Neuronal stem cell (in vitro differentiated cells): ENCODE measurements around the gene ATL2.

Source experiments
- DNase-seq: peaks from one replicate; pipeline ENCODE4 v3.0.0-alpha.2; 2013; ENCODE audit warnings: low spot score
- H2AFZ ChIP-seq: one replicate; pipeline ENCODE4 v1.6.1; 2013; ENCODE audit warnings: mild to moderate bottlenecking, low read length, inconsistent platforms
- H2AK5ac ChIP-seq: 2 replicates; pipeline ENCODE4 v1.6.1; 2013; ENCODE audit warnings: low read depth, mild to moderate bottlenecking, inconsistent platforms, low read length, moderate library complexity, mixed read lengths
- H2BK120ac ChIP-seq: 2 replicates; pipeline ENCODE4 v1.6.1; 2013; ENCODE audit warnings: low read depth, mild to moderate bottlenecking, inconsistent platforms, low read length, moderate library complexity, mixed read lengths
- H2BK12ac ChIP-seq: one replicate; pipeline ENCODE4 v1.6.1; 2013; ENCODE audit warnings: low read length, inconsistent platforms
- H2BK15ac ChIP-seq: 2 replicates; pipeline ENCODE4 v1.6.1; 2013; ENCODE audit warnings: mild to moderate bottlenecking, low read length, inconsistent platforms, mixed read lengths
- H2BK5ac ChIP-seq: one replicate; pipeline ENCODE4 v1.6.1; 2013; ENCODE audit warnings: inconsistent platforms, mild to moderate bottlenecking, low read length, moderate library complexity
- H3K14ac ChIP-seq: one replicate; pipeline ENCODE4 v1.6.1; 2013; ENCODE audit warnings: low read length, inconsistent platforms
- H3K18ac ChIP-seq: 2 replicates; pipeline ENCODE4 v1.6.1; 2013; ENCODE audit warnings: low read length, inconsistent platforms
- H3K23ac ChIP-seq: 2 replicates; pipeline ENCODE4 v1.6.1; 2013; ENCODE audit warnings: low read depth, mild to moderate bottlenecking, mixed read lengths, low read length, inconsistent platforms; ENCODE audit not compliant: poor library complexity
- H3K27ac ChIP-seq: replicated peaks from 3 replicates; pipeline ENCODE4 v1.5.1; 2013; ENCODE audit warnings: low read length, inconsistent platforms
- H3K27me3 ChIP-seq, 3 experiments: 2 replicates each; pipeline ENCODE4 v1.6.1; 2013; ENCODE audit warnings: low read length in 3 of 3, mild to moderate bottlenecking in 2 of 3, inconsistent platforms in 1 of 3, low read depth in 1 of 3, mixed read lengths in 1 of 3, moderate library complexity in 1 of 3; ENCODE audit not compliant: control insufficient read depth in 3 of 3, insufficient read depth in 3 of 3
- H3K36me3 ChIP-seq, 2 donors: replicated peaks in 1 of 2; 2 replicates each; pipeline ENCODE4 v1.6.1; 2013; ENCODE audit warnings: low read length in 2 of 2; ENCODE audit not compliant: control insufficient read depth in 2 of 2, insufficient read depth in 2 of 2
- H3K4ac ChIP-seq: 2 replicates; pipeline ENCODE4 v1.6.1; 2013; ENCODE audit warnings: inconsistent platforms, mild to moderate bottlenecking, low read length, moderate library complexity
- H3K4me1 ChIP-seq, 2 donors: 1 replicate in 1 of 2; 2 replicates in 1 of 2; pipeline ENCODE4 v1.6.1; 2013; ENCODE audit warnings: low read length in 2 of 2, low read depth in 1 of 2; ENCODE audit not compliant: control insufficient read depth in 2 of 2, insufficient read depth in 1 of 2
- H3K4me2 ChIP-seq: one replicate; pipeline ENCODE4 v1.6.1; 2013; ENCODE audit warnings: mild to moderate bottlenecking, low read length, inconsistent platforms; ENCODE audit not compliant: insufficient read depth, poor library complexity, severe bottlenecking
- H3K4me3 ChIP-seq, 2 donors: 2 replicates each; pipeline ENCODE4 v1.5.1; 2013; ENCODE audit warnings: low read length in 2 of 2, mild to moderate bottlenecking in 2 of 2, inconsistent platforms in 1 of 2, moderate library complexity in 1 of 2
- H3K79me1 ChIP-seq: one replicate; pipeline ENCODE4 v1.6.1; 2013; ENCODE audit warnings: low read depth, mild to moderate bottlenecking, inconsistent platforms, low read length, moderate library complexity
- H3K9ac ChIP-seq: one replicate; pipeline ENCODE4 v1.6.1; 2013; ENCODE audit warnings: mild to moderate bottlenecking, low read depth, low read length, inconsistent platforms; ENCODE audit not compliant: poor library complexity
- H3K9me3 ChIP-seq, 2 donors: replicated peaks in 1 of 2; 2 replicates each; pipeline versions ENCODE3 to v1.6.1; 2013; ENCODE audit warnings: low read length in 2 of 2, mild to moderate bottlenecking in 2 of 2, inconsistent platforms in 1 of 2, low read depth in 1 of 2, mixed read lengths in 1 of 2, moderate library complexity in 1 of 2; ENCODE audit not compliant: control insufficient read depth in 2 of 2, insufficient read depth in 1 of 2
- H4K8ac ChIP-seq: one replicate; pipeline ENCODE4 v1.6.1; 2013; ENCODE audit warnings: low read depth, mild to moderate bottlenecking, inconsistent platforms, low read length, moderate library complexity
- H4K91ac ChIP-seq: one replicate; pipeline ENCODE4 v1.6.1; 2013; ENCODE audit warnings: low read length, low read depth, mild to moderate bottlenecking, inconsistent platforms; ENCODE audit not compliant: poor library complexity
- WGBS, 2 donors: extraction: QIAGEN DNeasy Blood & Tissue Kit; methylation state at CpG; one replicate each; pipeline ENCODE4 v1.1.7; 2013; ENCODE audit warnings: missing lambda C conversion rate in 2 of 2, mixed read lengths in 1 of 2; ENCODE audit not compliant: insufficient read length in 2 of 2, insufficient replicate concordance in 1 of 2; ENCODE audit errors: extremely low coverage in 2 of 2; 5-methylcytosine and 5-hydroxymethylcytosine counted together

Gene ATL2

GRCh38 chr2:38362232-38362631, 14.8 kb downstream of the ATL2 start:
- Histone ChIP-seq H2AK5ac (no peak overlapping the region), H3K18ac (no peak overlapping the region), H2BK12ac (no peak overlapping the region), H3K9me3 (no peaks in the 10 kb centered on the region), H2AFZ (no peak overlapping the region), H4K91ac (no peak overlapping the region), H3K27me3 (no peaks in the 10 kb centered on the region), H2BK120ac (no peak overlapping the region), H3K4me2 (no peak overlapping the region), H3K36me3 (peaks cover 0 to 14% of the 10 kb centered on the region in 2 donors), H3K9ac (no peak overlapping the region), H3K14ac (no peak overlapping the region), H3K23ac (no peak overlapping the region), H4K8ac (no peak overlapping the region), H2BK15ac (no peak overlapping the region), H3K4me3 (no peak overlapping the region), H3K4ac (no peak overlapping the region), H3K27ac (no peak overlapping the region), H2BK5ac (no peak overlapping the region), H3K4me1 (no peaks in the 10 kb centered on the region), H3K79me1 (peaks cover 4% of the 10 kb centered on the region)
- no CpG with 5 or more reads among the region's 2 CpGs for WGBS, 2 donors
- DNase-seq: no peak

DNA sequence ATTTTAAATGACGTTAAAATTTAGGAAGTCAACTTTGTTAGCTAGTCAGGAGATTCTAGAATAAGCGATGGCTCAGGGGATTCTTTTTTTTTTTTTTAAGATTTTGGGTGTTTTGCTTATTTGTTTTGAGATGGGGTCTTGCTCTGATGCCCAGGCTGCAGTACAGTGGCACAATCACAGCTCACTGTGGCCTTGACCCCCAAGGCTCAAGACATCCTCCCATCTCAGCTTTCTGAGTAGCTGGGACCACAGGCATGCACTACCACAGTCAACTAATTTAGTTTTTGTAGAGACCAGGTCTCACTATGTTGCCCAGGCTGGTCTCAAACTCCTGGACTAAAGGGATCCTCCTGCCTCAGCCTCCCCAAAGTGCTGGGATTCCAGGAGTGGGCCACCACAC, 16.9 kb downstream of the ATL2 start:
- WGBS, 2 donors: 100% methylated on average over 1 of the region's 2 CpGs; no CpG with 5 or more reads in 1 of the 2 donors
- Histone ChIP-seq H2BK15ac (no peak overlapping the region), H3K27ac (no peak overlapping the region), H4K91ac (no peak overlapping the region), H3K27me3 (no peaks in the 10 kb centered on the region), H3K4me2 (no peak overlapping the region), H2BK120ac (no peak overlapping the region), H3K4me3 (no peak overlapping the region), H3K36me3 (peaks cover 0 to 25% of the 10 kb centered on the region in 2 donors), H3K4me1 (no peaks in the 10 kb centered on the region), H3K4ac (no peak overlapping the region), H3K14ac (no peak overlapping the region), H3K9ac (no peak overlapping the region), H3K9me3 (peaks cover 0 to 4% of the 10 kb centered on the region in 2 donors), H4K8ac (no peak overlapping the region), H2BK5ac (no peak overlapping the region), H3K18ac (no peak overlapping the region), H3K79me1 (peaks cover 4% of the 10 kb centered on the region), H2AK5ac (no peak overlapping the region), H2AFZ (no peak overlapping the region), H3K23ac (no peak overlapping the region), H2BK12ac (no peak overlapping the region)
- DNase-seq: no peak

DNA sequence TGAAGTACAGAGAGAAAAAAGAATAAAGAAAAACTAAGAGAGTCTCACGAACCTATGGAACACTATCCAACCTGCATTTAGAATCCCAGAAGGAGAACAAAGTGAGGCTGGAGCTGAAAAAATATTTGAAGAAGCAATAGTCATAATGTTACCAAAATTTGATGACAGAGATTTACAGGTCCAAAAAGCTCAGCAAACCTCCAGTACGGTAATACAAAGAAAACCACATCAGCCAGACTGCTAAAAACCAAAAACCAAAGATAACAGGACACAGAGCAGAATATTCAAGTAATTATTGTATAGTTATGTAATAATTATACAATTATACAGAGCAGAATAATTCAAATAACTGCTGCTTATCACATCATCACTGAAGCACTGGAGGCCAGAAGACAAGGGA, 23.7 kb downstream of the ATL2 start:
- no peak overlapping the region for H3K4ac ChIP-seq
- peaks cover 0 to 16% of the 10 kb centered on the region in 2 donors for H3K9me3 ChIP-seq
- H4K8ac ChIP-seq: no peak overlapping the region
- peaks cover 0 to 44% of the 10 kb centered on the region in 2 donors for H3K36me3 ChIP-seq
- no peaks in the 10 kb centered on the region for H3K4me1 ChIP-seq
- no peak overlapping the region for H3K9ac ChIP-seq
- H3K4me3 ChIP-seq: no peak overlapping the region
- no peak overlapping the region for H2BK12ac ChIP-seq
- H3K18ac ChIP-seq: no peak overlapping the region
- no peak overlapping the region for H2AFZ ChIP-seq
- no peak for DNase-seq
- WGBS, 2 donors: no CpG with 5 or more reads among the region's 2 CpGs
- H3K27ac ChIP-seq: no peak overlapping the region
- H2AK5ac ChIP-seq: no peak overlapping the region
- H3K4me2 ChIP-seq: no peak overlapping the region
- H3K79me1 ChIP-seq: peaks cover 1% of the 10 kb centered on the region
- no peak overlapping the region for H2BK5ac ChIP-seq
- no peak overlapping the region for H2BK120ac ChIP-seq
- no peak overlapping the region for H3K14ac ChIP-seq
- H2BK15ac ChIP-seq: no peak overlapping the region
- H3K27me3 ChIP-seq: no peaks in the 10 kb centered on the region
- no peak overlapping the region for H4K91ac ChIP-seq
- H3K23ac ChIP-seq: no peak overlapping the region

DNA sequence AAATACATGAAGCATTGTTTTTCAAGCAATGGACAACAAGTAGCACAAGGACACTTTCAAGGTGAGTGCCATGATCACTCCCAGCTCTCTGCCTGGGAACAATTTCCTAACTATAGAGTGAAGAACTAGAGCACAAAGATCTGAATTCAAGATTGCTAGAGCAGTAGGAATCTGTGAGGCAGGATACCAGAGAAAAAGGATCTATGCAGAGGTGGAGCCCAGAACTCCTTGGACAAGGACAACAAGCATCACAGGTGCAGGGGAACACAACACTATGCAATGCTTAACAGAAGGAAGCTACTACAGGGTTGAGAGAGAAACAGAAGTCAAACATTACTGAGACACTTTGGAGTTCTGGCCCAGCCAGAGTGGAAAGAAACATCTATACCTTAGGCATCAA, 24.7 kb downstream of the ATL2 start:
- no peak overlapping the region for H3K14ac ChIP-seq
- H2BK12ac ChIP-seq: no peak overlapping the region
- peaks cover 0 to 16% of the 10 kb centered on the region in 2 donors for H3K9me3 ChIP-seq
- H4K8ac ChIP-seq: no peak overlapping the region
- H2BK5ac ChIP-seq: no peak overlapping the region
- H2BK120ac ChIP-seq: no peak overlapping the region
- no peak overlapping the region for H2AK5ac ChIP-seq
- H3K4me2 ChIP-seq: no peak overlapping the region
- peaks cover 0 to 41% of the 10 kb centered on the region in 2 donors for H3K36me3 ChIP-seq
- no peak overlapping the region for H3K4ac ChIP-seq
- no peaks in the 10 kb centered on the region for H3K27me3 ChIP-seq
- H2BK15ac ChIP-seq: no peak overlapping the region
- H2AFZ ChIP-seq: no peak overlapping the region
- no peak overlapping the region for H3K4me3 ChIP-seq
- H3K9ac ChIP-seq: no peak overlapping the region
- H3K79me1 ChIP-seq: peaks cover 1% of the 10 kb centered on the region
- no peak overlapping the region for H4K91ac ChIP-seq
- H3K18ac ChIP-seq: no peak overlapping the region
- no peak overlapping the region for H3K23ac ChIP-seq
- DNase-seq: no peak
- H3K4me1 ChIP-seq: no peaks in the 10 kb centered on the region
- H3K27ac ChIP-seq: no peak overlapping the region
